Osteocyte (in vitro differentiated cells): Measurements from ENCODE around the gene NSMCE1. TPM values are rescaled to one million over a fixed set of nuclear protein-coding genes. Genes with fewer than 3 reads are reported as not detected.

ENCODE experiments used
- DNase-seq: peaks from one replicate; pipeline ENCODE4 v3.0.0; 2021; ENCODE audit warnings: mixed read lengths; ENCODE audit not compliant: unreplicated experiment; ENCODE audit errors: extremely low spot score
- H3K27ac Mint-ChIP-seq: one replicate; pipeline ENCODE4 v1.8.0; 2021; ENCODE audit warnings: mild to moderate bottlenecking, mixed read lengths; ENCODE audit not compliant: unreplicated experiment
- H3K27me3 Mint-ChIP-seq: one replicate; pipeline ENCODE4 v1.8.0; 2021; ENCODE audit warnings: mixed read lengths; ENCODE audit not compliant: unreplicated experiment
- H3K36me3 Mint-ChIP-seq: one replicate; pipeline ENCODE4 v1.8.0; 2021; ENCODE audit warnings: mixed read lengths; ENCODE audit not compliant: unreplicated experiment
- H3K4me1 Mint-ChIP-seq: one replicate; pipeline ENCODE4 v1.8.0; 2021; ENCODE audit warnings: mixed read lengths; ENCODE audit not compliant: unreplicated experiment
- H3K4me3 Mint-ChIP-seq: one replicate; pipeline ENCODE4 v1.8.0; 2021; ENCODE audit warnings: mild to moderate bottlenecking, moderate library complexity, mixed read lengths; ENCODE audit not compliant: unreplicated experiment
- H3K9me3 Mint-ChIP-seq: one replicate; pipeline ENCODE4 v1.8.0; 2021; ENCODE audit warnings: mixed read lengths; ENCODE audit not compliant: unreplicated experiment
- CTCF ChIP-seq: fragments of 200-600 bp; sonication (generic); IDR thresholded peaks from 2 replicates; pipeline ENCODE4 v1.5.0; 2021; ENCODE audit warnings: antibody characterized with exemption, mild to moderate bottlenecking, moderate library complexity
- total RNA-seq: library from RNA; stranded (reverse); gene quantifications from 2 replicates; pipeline ENCODE4 v1.2.1, GENCODE V29; 2021

Gene NSMCE1
- total RNA-seq, 1 donor from 2014 or later, result 28.3 TPM

- DNase-seq, result no peak
- Mint-ChIP-seq H3K4me1 (peaks cover 42% of the 10 kb centered on the region), H3K36me3 (no peaks in the 10 kb centered on the region), H3K9me3 (no peaks in the 10 kb centered on the region), H3K4me3 (no peak overlapping the region), H3K27ac (no peak overlapping the region), H3K27me3 (no peaks in the 10 kb centered on the region)
- no peak for TF ChIP-seq CTCF
Measured at GRCh38 chr16:27246439-27246838, 22.1 kb downstream of the NSMCE1 start.

- Mint-ChIP-seq H3K4me1 (peaks cover 50% of the 10 kb centered on the region), H3K27me3 (no peaks in the 10 kb centered on the region), H3K36me3 (no peaks in the 10 kb centered on the region), H3K27ac (peak overlapping the region; percentile 23), H3K9me3 (no peaks in the 10 kb centered on the region), H3K4me3 (no peak overlapping the region)
- TF ChIP-seq CTCF, result no peak
- DNase-seq, result no peak
Measured at GRCh38 chr16:27245276-27246172, 23.0 kb downstream of the NSMCE1 start.

- TF ChIP-seq CTCF, result no peak
- DNase-seq, result no peak
- peaks cover 49% of the 10 kb centered on the region for H3K4me1 Mint-ChIP-seq
- H3K4me3 Mint-ChIP-seq, result peak overlapping the region; percentile 4
- no peaks in the 10 kb centered on the region for H3K27me3 Mint-ChIP-seq
- H3K9me3 Mint-ChIP-seq, result no peaks in the 10 kb centered on the region
- H3K27ac Mint-ChIP-seq, result peak overlapping the region; percentile 95
- H3K36me3 Mint-ChIP-seq, result no peaks in the 10 kb centered on the region
Measured at GRCh38 chr16:27244363-27244755, 24.2 kb downstream of the NSMCE1 start.

- DNase-seq, result no peak
- H3K36me3 Mint-ChIP-seq, result no peaks in the 10 kb centered on the region
- H3K9me3 Mint-ChIP-seq, result no peaks in the 10 kb centered on the region
- H3K27me3 Mint-ChIP-seq, result no peaks in the 10 kb centered on the region
- TF ChIP-seq CTCF, result no peak
- H3K27ac Mint-ChIP-seq, result peak overlapping the region; percentile 95
- peak overlapping the region; percentile 72 for H3K4me3 Mint-ChIP-seq
- peaks cover 49% of the 10 kb centered on the region for H3K4me1 Mint-ChIP-seq
Measured at GRCh38 chr16:27243725-27244362, 24.7 kb downstream of the NSMCE1 start.
